IPS-15b (cell line): ENCODE measurements around the gene TRAFD1.
"Not testable (repeated sequence)": the region's sequence is repeated elsewhere in the genome, so short reads cannot be mapped to it uniquely, and the experiment has no call there.

ENCODE experiments used
- H3K27me3 ChIP-seq: one replicate; pipeline ENCODE4 v1.6.1; 2013; ENCODE audit warnings: low read length; ENCODE audit not compliant: control insufficient read depth, insufficient read depth
- H3K36me3 ChIP-seq: one replicate; pipeline ENCODE4 v1.6.1; 2013; ENCODE audit warnings: low read length; ENCODE audit not compliant: control insufficient read depth, insufficient read depth
- H3K4me1 ChIP-seq: one replicate; pipeline ENCODE4 v1.6.1; 2013; ENCODE audit warnings: mild to moderate bottlenecking, low read length; ENCODE audit not compliant: control insufficient read depth, insufficient read depth
- H3K4me3 ChIP-seq: one replicate; pipeline ENCODE4 v1.5.1; 2013; ENCODE audit warnings: low read depth, low read length
- H3K9ac ChIP-seq: one replicate; pipeline ENCODE4 v1.6.1; 2013; ENCODE audit warnings: low read depth, mild to moderate bottlenecking, low read length
- H3K9me3 ChIP-seq: one replicate; pipeline ENCODE4 v1.6.1; 2013; ENCODE audit warnings: mild to moderate bottlenecking, low read length; ENCODE audit not compliant: control insufficient read depth, insufficient read depth

The TRAFD1 gene

GRCh38 chr12:112148031-112148513 is 22.7 kb downstream of the TRAFD1 start:
- H3K4me3 ChIP-seq: no peak overlapping the region
- peaks cover 47% of the 10 kb centered on the region for H3K36me3 ChIP-seq
- no peaks in the 10 kb centered on the region for H3K27me3 ChIP-seq
- H3K9me3 ChIP-seq: no peaks in the 10 kb centered on the region
- no peak overlapping the region for H3K9ac ChIP-seq
- H3K4me1 ChIP-seq: no peaks in the 10 kb centered on the region

GRCh38 chr12:112149596-112149995 is 24.2 kb downstream of the TRAFD1 start:
- H3K27me3 ChIP-seq: no peaks in the 10 kb centered on the region
- H3K9me3 ChIP-seq: no peaks in the 10 kb centered on the region
- H3K36me3 ChIP-seq: peaks cover 48% of the 10 kb centered on the region
- no peaks in the 10 kb centered on the region for H3K4me1 ChIP-seq
- H3K9ac ChIP-seq: no peak overlapping the region
- H3K4me3 ChIP-seq: no peak overlapping the region

- Histone ChIP-seq H3K27me3 (no peaks in the 10 kb centered on the region), H3K36me3 (peaks cover 33% of the 10 kb centered on the region), H3K4me1 (no peaks in the 10 kb centered on the region), H3K9ac (no peak overlapping the region), H3K9me3 (no peaks in the 10 kb centered on the region), H3K4me3 (no peak overlapping the region)
Measured at GRCh38 chr12:112151766-112152541, 26.6 kb downstream of the TRAFD1 start.

- H3K4me1 ChIP-seq: no peaks in the 10 kb centered on the region
- no peaks in the 10 kb centered on the region for H3K27me3 ChIP-seq
- peaks cover 33% of the 10 kb centered on the region for H3K36me3 ChIP-seq
- H3K9ac ChIP-seq: no peak overlapping the region
- H3K9me3 ChIP-seq: no peaks in the 10 kb centered on the region
- H3K4me3 ChIP-seq: no peak overlapping the region
Measured at GRCh38 chr12:112153181-112153892, 28.0 kb downstream of the TRAFD1 start.

- H3K9ac ChIP-seq: no peak overlapping the region
- no peak overlapping the region for H3K4me3 ChIP-seq
- H3K4me1 ChIP-seq: no peaks in the 10 kb centered on the region
- no peaks in the 10 kb centered on the region for H3K9me3 ChIP-seq
- H3K36me3 ChIP-seq: peaks cover 33% of the 10 kb centered on the region
- H3K27me3 ChIP-seq: no peaks in the 10 kb centered on the region
Measured at GRCh38 chr12:112153893-112154219, 28.5 kb downstream of the TRAFD1 start.

GRCh38 chr12:112158461-112159145 is 33.2 kb downstream of the TRAFD1 start:
- H3K9ac ChIP-seq, H3K4me3 ChIP-seq, H3K4me1 ChIP-seq, H3K27me3 ChIP-seq, H3K9me3 ChIP-seq: not testable (repeated sequence)
- peaks cover 28% of the 10 kb centered on the region for H3K36me3 ChIP-seq

- Histone ChIP-seq H3K36me3 (peaks cover 24% of the 10 kb centered on the region), H3K4me1 (no peaks in the 10 kb centered on the region), H3K9me3 (no peaks in the 10 kb centered on the region), H3K4me3 (no peak overlapping the region), H3K9ac (no peak overlapping the region), H3K27me3 (no peaks in the 10 kb centered on the region)
Measured at GRCh38 chr12:112159146-112159541, 33.8 kb downstream of the TRAFD1 start.

GRCh38 chr12:112160611-112161010 is 35.3 kb downstream of the TRAFD1 start:
- H3K4me1 ChIP-seq: no peaks in the 10 kb centered on the region
- H3K4me3 ChIP-seq: no peak overlapping the region
- no peak overlapping the region for H3K9ac ChIP-seq
- H3K9me3 ChIP-seq: no peaks in the 10 kb centered on the region
- H3K36me3 ChIP-seq: peaks cover 25% of the 10 kb centered on the region
- H3K27me3 ChIP-seq: no peaks in the 10 kb centered on the region

- Histone ChIP-seq H3K27me3 (no peaks in the 10 kb centered on the region), H3K4me1 (no peaks in the 10 kb centered on the region), H3K36me3 (peaks cover 31% of the 10 kb centered on the region), H3K9me3 (no peaks in the 10 kb centered on the region), H3K4me3 (no peak overlapping the region), H3K9ac (no peak overlapping the region)
Measured at GRCh38 chr12:112161711-112162110, 36.4 kb downstream of the TRAFD1 start.

- Histone ChIP-seq H3K36me3 (peaks cover 31% of the 10 kb centered on the region), H3K4me3 (no peak overlapping the region), H3K9ac (no peak overlapping the region), H3K27me3 (no peaks in the 10 kb centered on the region), H3K9me3 (no peaks in the 10 kb centered on the region), H3K4me1 (no peaks in the 10 kb centered on the region)
Measured at GRCh38 chr12:112162241-112162790, 37.0 kb downstream of the TRAFD1 start.

GRCh38 chr12:112163056-112163455 is 37.7 kb downstream of the TRAFD1 start:
- Histone ChIP-seq H3K27me3 (no peaks in the 10 kb centered on the region), H3K9me3 (no peaks in the 10 kb centered on the region), H3K4me3 (no peak overlapping the region), H3K36me3 (peaks cover 31% of the 10 kb centered on the region), H3K9ac (no peak overlapping the region), H3K4me1 (no peaks in the 10 kb centered on the region)
